ENCODE measurements around the gene GOT2.

DNA sequence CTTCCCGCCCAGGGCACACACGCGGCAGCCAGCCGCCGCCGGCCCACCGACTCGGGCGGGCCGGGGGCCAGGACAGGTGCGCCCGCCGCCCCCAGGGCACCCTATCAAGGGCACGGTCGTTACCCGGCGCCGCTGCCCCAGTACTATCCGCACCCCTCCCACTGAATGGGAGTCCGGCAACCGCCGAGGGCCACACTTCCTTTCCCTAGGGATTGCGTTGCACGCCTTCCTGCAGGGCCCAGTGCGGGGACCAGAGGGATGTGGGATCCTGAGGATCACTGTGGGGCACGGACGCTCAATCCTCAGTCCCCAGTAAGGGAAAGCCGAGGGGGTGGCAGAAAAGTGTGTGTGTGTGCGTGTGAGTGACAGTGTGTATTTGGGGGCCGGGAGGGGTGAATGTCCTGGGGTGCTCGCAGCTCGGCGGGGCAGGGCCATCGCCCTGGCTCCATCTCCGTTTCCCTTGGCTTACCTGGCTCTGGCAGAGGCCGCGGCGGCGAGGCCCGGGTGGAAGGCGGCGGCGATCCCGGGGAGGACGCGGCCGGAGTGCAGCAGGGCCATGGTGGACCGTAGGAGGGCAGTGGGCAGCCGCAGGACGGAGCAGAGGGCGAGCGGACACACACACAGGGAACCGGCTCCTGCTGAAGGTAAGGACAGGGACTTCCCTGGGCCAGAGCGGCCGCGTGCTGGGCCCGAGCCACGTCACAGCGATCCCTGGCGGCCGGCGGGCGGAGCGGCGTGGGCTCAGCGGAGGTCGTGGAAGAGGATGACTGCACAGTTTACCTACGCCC lies at the start of gene GOT2:
- TF ChIP-seq, protein P1, sequence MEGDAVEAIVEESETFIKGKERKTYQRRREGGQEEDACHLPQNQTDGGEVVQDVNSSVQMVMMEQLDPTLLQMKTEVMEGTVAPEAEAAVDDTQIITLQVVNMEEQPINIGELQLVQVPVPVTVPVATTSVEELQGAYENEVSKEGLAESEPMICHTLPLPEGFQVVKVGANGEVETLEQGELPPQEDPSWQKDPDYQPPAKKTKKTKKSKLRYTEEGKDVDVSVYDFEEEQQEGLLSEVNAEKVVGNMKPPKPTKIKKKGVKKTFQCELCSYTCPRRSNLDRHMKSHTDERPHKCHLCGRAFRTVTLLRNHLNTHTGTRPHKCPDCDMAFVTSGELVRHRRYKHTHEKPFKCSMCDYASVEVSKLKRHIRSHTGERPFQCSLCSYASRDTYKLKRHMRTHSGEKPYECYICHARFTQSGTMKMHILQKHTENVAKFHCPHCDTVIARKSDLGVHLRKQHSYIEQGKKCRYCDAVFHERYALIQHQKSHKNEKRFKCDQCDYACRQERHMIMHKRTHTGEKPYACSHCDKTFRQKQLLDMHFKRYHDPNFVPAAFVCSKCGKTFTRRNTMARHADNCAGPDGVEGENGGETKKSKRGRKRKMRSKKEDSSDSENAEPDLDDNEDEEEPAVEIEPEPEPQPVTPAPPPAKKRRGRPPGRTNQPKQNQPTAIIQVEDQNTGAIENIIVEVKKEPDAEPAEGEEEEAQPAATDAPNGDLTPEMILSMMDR (IDR thresholded peaks at IDR 0.05) = no peak
- no peak for TF ChIP-seq POLR2A (IDR thresholded peaks at IDR 0.05)

Measured in lower leg skin (tissue), 3 donors.